Inflammatory macrophage treated with lipopolysaccharide for 4 hours (primary cell): ENCODE results near the gene CCL26.
"Not testable (repeated sequence)": the region's sequence is repeated elsewhere in the genome, so short reads cannot be mapped to it uniquely, and the experiment has no call there.

Experiments
- DNase-seq: peaks from one replicate; pipeline ENCODE4 v3.0.0-alpha.2; 2020

CCL26 gene

DNA sequence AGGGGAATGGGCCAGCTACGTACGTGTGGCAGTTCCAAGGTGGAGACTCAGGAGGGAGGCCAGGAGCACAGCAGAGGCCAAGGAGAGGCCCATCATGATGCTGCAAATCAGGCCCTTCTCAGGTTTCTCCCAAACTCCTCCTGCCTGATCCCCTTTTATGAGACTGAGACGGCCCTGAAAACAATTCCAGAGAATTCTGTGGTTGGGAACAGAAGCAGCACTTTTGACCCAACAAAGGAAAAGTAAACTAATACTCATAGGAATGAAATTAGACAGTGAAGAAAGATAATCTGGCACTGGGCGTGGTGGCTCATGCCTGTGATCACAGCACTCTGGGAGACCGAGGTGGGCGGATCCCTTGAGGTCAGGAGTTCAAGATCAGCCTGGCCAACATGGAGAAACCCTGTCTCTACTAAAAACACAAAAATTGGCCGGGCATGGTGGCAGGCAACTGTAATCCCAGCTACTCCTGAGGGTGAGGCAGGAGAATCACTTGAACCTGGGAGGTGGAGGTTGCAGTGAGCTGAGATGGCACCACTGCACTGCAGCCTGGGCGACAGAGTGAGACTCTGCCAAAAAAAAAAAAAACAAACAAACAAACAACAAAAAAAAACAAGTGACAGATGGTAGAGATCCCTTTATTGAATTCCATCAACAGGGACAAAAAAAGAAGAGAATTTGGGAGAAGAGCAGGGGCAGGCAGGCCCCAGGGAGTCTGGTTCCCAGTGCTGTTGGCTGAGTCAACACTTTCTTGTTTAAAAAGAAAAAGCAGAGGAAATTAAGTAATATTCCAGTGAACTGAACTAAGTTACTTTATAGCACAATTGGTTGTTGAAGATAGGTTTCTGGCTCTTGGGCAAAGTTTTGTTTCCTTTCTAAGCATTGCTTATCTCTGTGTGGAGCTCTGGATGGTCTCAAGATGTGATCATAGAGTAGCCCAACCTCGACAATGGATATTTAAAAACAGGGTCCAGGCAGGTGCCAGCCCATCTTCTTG lies at the start of gene CCL26:
TSS of gene CCL26 (minus strand) at position 131 of the 997 bp plus-strand sequence. CDS start at position 96, 35 bp downstream.
- DNase-seq: peak; percentile 14

- DNase-seq: no peak
Observed at GRCh38 chr7:75820688-75821087, 48.7 kb upstream of the CCL26 start.

- peak; percentile 94 for DNase-seq
Observed at GRCh38 chr7:75819711-75820110, 47.7 kb upstream of the CCL26 start.

DNA sequence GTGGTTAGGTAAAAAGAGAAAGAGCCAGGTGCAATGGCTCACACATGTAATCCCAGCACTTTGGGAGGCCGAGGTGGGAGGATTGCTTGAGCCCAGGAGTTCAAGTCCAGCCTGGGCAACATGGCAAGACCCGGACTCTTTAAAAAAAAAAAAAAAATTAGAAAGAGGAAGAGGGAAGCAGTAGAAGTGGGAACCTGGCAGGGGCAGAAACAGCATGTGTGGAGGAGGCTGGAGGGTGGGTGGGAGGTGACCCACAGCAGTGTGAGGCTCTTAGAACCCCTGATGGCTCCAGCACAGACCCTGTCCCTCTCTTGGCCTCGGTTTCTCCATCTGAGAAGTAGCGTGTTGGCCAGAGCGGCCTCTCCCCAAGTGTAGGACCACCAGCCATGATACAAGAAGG lies 46.5 kb upstream of the CCL26 start:
- peak; percentile 46 for DNase-seq

DNA sequence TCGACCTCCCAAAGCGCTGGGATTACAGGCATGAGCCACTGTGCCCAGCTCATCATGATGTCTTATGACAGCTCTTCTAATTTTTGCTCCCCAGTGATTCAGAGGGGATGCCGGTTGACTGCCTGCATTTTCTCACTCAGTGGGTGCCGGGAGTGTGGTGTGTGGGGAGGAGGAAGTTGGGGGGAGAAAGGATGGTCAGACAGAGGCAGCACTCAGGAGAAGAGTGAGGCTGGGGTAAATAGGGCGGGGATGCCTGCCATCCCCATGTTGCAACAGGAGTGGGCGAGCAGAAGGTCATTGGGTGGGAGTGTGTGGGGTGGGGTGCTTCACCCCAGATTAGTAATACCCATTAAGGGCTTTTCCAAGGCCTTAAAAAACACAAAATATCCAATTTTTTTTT lies 45.1 kb upstream of the CCL26 start:
- DNase-seq: peak; percentile 87

GRCh38 chr7:75815418-75816064 lies 43.5 kb upstream of the CCL26 start:
- DNase-seq: no peak

- peak; percentile 44 for DNase-seq
Observed at GRCh38 chr7:75814407-75814947, 42.5 kb upstream of the CCL26 start.

GRCh38 chr7:75813781-75814236 lies 41.8 kb upstream of the CCL26 start, which contains the start of gene CCL24:
TSS of gene CCL24 (minus strand) at chr7:75813806. CDS start at chr7:75813715, 91 bp downstream.
- DNase-seq: peak; percentile 62

- DNase-seq: no peak
Observed at GRCh38 chr7:75813084-75813483, 41.1 kb upstream of the CCL26 start.

- no peak for DNase-seq
Observed at GRCh38 chr7:75811894-75812678, 40.1 kb upstream of the CCL26 start.

DNA sequence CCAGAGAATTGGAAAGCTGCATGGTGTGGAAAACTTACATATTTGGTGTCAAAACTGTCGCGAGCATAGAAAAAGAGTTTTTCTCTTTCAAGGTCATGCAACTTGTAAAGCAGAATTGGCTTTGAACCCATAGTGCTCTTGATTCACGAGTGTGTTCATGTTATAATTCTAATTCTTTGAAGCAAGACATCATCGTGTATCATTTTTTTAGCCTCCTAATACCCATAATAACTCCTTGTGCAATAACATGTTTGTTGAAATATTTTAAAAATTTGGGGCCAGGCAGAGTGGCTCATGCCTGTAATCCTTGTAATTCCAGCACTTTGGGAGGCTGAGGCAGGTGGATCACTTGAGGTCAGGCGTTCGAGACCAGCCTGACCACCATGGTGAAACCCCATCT lies 37.4 kb upstream of the CCL26 start:
- no peak for DNase-seq

DNA sequence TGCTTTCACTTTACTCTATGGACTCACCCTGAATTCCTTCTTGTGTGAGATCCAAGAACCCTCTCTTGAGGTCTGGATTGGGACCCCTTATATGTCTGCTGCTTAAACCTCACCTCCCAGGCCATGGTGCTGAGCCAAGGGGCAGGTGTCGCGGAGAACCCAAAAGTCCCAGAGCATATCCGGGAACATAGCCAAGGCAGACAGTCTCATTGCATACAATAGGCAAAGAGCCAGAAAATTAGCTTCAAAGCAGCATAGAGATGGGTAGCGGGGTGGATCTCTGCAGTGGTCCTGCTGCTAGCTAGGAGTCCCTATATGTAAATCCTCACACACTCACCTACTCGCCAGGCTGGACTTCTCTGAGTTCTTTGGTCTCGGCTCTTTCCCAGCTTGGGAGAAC lies 36.1 kb upstream of the CCL26 start:
- no peak for DNase-seq

- DNase-seq: no peak
Observed at GRCh38 chr7:75807452-75807851, 35.4 kb upstream of the CCL26 start.

DNA sequence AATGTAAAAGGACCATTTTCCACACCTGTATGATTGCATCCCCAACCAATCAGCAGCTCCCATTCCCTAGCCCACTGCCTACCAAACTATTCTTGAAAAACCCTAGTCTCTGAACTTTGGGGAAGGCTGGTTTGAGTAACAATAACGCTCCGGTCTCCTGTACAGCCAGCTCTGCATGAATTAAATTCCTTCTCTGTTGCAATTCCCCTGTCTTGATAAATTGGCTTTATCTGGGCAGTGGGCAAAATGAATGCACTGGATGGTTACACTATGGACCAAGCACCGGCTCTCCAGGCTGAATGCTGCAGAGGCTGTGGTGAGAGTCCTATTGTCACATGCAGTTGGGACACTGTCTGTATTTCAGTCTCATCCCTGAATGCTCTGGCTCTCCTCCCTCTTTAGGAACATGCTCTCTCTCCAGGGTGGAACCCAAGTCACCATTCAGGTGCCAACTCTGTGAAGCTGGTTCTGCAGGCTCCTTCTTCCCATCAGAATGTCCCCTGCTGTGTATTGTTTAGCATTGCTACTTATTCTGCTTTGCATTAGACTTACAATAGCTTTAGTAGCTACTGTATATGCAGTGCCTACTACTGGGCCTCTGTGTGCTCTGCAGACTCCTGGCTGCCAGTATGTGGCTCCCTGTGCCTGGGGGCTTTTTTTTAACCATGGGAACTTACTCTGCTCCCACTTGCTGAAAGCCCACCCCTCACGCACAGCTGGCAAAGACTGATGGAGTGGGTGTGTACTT lies 34.7 kb upstream of the CCL26 start:
- no peak for DNase-seq

- peak; percentile 46 for DNase-seq
Observed at GRCh38 chr7:75804705-75805104, 32.7 kb upstream of the CCL26 start.

DNA sequence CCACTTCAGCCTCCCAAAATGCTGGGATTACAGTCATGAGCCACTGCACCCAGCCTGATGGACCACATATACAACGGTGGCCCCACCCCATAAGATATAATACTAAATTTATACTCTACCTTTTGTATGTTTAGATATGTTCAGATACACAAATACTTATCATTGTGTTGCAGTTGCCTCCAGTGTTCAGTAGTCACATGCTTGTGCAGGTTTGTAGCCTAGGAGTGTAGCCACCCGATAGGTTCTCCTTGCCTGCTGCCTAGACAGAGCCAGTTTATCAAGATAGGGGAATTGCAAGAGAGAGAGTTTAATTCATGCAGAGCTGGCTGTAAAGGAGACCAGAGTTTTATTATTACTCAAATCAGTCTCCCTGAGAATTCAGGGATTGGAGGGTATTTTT lies 32.0 kb upstream of the CCL26 start:
- DNase-seq: no peak

- DNase-seq: no peak
Observed at GRCh38 chr7:75802552-75802821, 30.5 kb upstream of the CCL26 start.

- DNase-seq: no peak
Observed at GRCh38 chr7:75798770-75799169, 26.8 kb upstream of the CCL26 start.

DNA sequence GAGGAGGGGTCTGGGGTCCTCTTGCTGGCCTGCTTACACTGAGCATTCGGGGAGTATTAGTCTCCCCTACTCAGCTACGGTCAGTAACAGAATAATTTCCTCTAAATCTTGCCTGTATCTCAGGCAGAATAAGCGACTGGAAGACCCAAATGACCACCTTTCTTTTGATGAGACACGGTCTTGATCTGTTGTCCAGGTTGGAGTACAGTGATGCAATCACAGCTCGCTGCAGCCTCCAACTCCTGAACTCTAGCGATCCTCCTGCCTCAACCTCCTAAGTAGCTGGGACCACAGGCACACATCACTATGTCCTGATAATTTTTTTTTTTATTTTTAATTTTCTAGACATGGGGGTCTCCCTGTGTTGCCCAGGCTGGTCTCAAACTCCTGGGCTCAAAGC lies 24.4 kb upstream of the CCL26 start:
- no peak for DNase-seq

GRCh38 chr7:75795831-75796285 lies 23.8 kb upstream of the CCL26 start:
- peak; percentile 86 for DNase-seq

GRCh38 chr7:75793676-75794075 lies 21.7 kb upstream of the CCL26 start:
- DNase-seq: no peak

GRCh38 chr7:75792567-75792966 lies 20.6 kb upstream of the CCL26 start:
- DNase-seq: not testable (repeated sequence)
